Fibroblast of lung (primary cell): Measurements from ENCODE around the gene CCL15. TPM values are rescaled to one million over a fixed set of nuclear protein-coding genes. Genes with fewer than 3 reads are reported as not detected.

Experiments
- DNase-seq, 2 donors: peaks; one replicate each; pipeline versions ENCODE4 v3.0.0 to v3.0.0-alpha.2; 2010; ENCODE audit warnings: low read depth in 2 of 2
- H2AFZ ChIP-seq: 2 replicates; pipeline ENCODE4 v1.5.1; 2012; ENCODE audit warnings: low read length, control low read depth, inconsistent platforms
- H3K27ac ChIP-seq: 2 replicates; pipeline ENCODE4 v1.5.1; 2011; ENCODE audit warnings: low read length, control low read depth; ENCODE audit not compliant: insufficient read depth
- H3K27me3 ChIP-seq: 2 replicates; pipeline ENCODE4 v1.5.1; 2011; ENCODE audit warnings: mild to moderate bottlenecking, low read length; ENCODE audit not compliant: control insufficient read depth, insufficient read depth
- H3K36me3 ChIP-seq: 2 replicates; pipeline ENCODE4 v1.5.1; 2011; ENCODE audit warnings: low read length; ENCODE audit not compliant: control insufficient read depth, insufficient read depth
- H3K4me1 ChIP-seq: 2 replicates; pipeline ENCODE4 v1.5.1; 2011; ENCODE audit warnings: low read length; ENCODE audit not compliant: control insufficient read depth, insufficient read depth; ENCODE audit errors: extremely low read depth
- H3K4me2 ChIP-seq: 2 replicates; pipeline ENCODE4 v1.5.1; 2011; ENCODE audit warnings: low read length, control low read depth; ENCODE audit not compliant: insufficient read depth; ENCODE audit errors: extremely low read depth
- H3K4me3 ChIP-seq, 4 experiments: fragments of 200-600 bp in 1 of 4; sonication (generic) in 1 of 4; replicated peaks in 1 of 4; 2 replicates each; pipeline ENCODE4 v1.5.1; 2011 to 2016; ENCODE audit warnings: low read length in 4 of 4, low read depth in 3 of 4, mild to moderate bottlenecking in 3 of 4, control low read depth in 2 of 4, inconsistent platforms in 1 of 4, mixed read lengths in 1 of 4; ENCODE audit not compliant: insufficient read depth in 1 of 4; ENCODE audit errors: control extremely low read depth in 1 of 4
- H3K79me2 ChIP-seq: 2 replicates; pipeline ENCODE4 v1.5.1; 2012; ENCODE audit warnings: mild to moderate bottlenecking, low read length, inconsistent platforms; ENCODE audit not compliant: control insufficient read depth, insufficient read depth
- H3K9ac ChIP-seq: 2 replicates; pipeline ENCODE4 v1.5.1; 2011; ENCODE audit warnings: mild to moderate bottlenecking, low read length, control low read depth; ENCODE audit not compliant: insufficient read depth
- H3K9me3 ChIP-seq: 2 replicates; pipeline ENCODE4 v1.5.1; 2012; ENCODE audit warnings: low read depth, low read length; ENCODE audit not compliant: control insufficient read depth, insufficient read depth
- H4K20me1 ChIP-seq: 2 replicates; pipeline ENCODE4 v1.5.1; 2011; ENCODE audit warnings: low read length; ENCODE audit not compliant: control insufficient read depth, insufficient read depth; ENCODE audit errors: extremely low read depth
- EZH2 ChIP-seq: IDR thresholded peaks from 2 replicates; pipeline ENCODE4 v1.5.1; 2012; ENCODE audit warnings: low read length, control low read depth, mild to moderate bottlenecking; ENCODE audit errors: missing control alignments
- polyA plus RNA-seq, 2 donors: library from polyadenylated mRNA; depleted of rRNA in 1 of 2; stranded (reverse) in 1 of 2; unstranded in 1 of 2; fragments of >200 nt; gene quantifications; 2 replicates each; pipeline ENCODE4 v1.2.1, GENCODE V29; 2011 to 2012; ENCODE audit warnings: missing spikeins in 1 of 2
- total RNA-seq: library from RNA; depleted of rRNA; stranded (reverse); fragments of >200 nt; gene quantifications from 2 replicates; pipeline ENCODE4 v1.2.1, GENCODE V29; 2014
- TF ChIP-seq, protein P1 (sequence below), 2 donors: IDR thresholded peaks in 1 of 2; conservative IDR thresholded peaks in 1 of 2; 1 replicate in 1 of 2; 2 replicates in 1 of 2; pipeline ENCODE4 v1.5.1; 2011 to 2012; ENCODE audit warnings: low read length in 2 of 2, control low read depth in 1 of 2, inconsistent platforms in 1 of 2, low read depth in 1 of 2, mild to moderate bottlenecking in 1 of 2

Gene CCL15
- total and polyA plus RNA-seq, 2 donors (not counting 1 experiment from before 2014, with no cell fraction given), result not detected

- Histone ChIP-seq H4K20me1 (no peaks in the 10 kb centered on the region), H2AFZ (no peak overlapping the region), H3K4me1 (no peaks in the 10 kb centered on the region), H3K79me2 (no peaks in the 10 kb centered on the region), H3K36me3 (no peaks in the 10 kb centered on the region), H3K4me3 (no peak overlapping the region), H3K9ac (no peak overlapping the region), H3K27me3 (no peaks in the 10 kb centered on the region), H3K4me2 (no peak overlapping the region), H3K27ac (no peak overlapping the region), H3K9me3 (no peaks in the 10 kb centered on the region)
- DNase-seq, result no peak
- TF ChIP-seq EZH2, result no peak
- TF ChIP-seq, protein P1, sequence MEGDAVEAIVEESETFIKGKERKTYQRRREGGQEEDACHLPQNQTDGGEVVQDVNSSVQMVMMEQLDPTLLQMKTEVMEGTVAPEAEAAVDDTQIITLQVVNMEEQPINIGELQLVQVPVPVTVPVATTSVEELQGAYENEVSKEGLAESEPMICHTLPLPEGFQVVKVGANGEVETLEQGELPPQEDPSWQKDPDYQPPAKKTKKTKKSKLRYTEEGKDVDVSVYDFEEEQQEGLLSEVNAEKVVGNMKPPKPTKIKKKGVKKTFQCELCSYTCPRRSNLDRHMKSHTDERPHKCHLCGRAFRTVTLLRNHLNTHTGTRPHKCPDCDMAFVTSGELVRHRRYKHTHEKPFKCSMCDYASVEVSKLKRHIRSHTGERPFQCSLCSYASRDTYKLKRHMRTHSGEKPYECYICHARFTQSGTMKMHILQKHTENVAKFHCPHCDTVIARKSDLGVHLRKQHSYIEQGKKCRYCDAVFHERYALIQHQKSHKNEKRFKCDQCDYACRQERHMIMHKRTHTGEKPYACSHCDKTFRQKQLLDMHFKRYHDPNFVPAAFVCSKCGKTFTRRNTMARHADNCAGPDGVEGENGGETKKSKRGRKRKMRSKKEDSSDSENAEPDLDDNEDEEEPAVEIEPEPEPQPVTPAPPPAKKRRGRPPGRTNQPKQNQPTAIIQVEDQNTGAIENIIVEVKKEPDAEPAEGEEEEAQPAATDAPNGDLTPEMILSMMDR (conservative IDR thresholded peaks at IDR 0.05 in 1 of 2, IDR thresholded peaks at IDR 0.05 in 1 of 2; ENCODE audit: low read depth in 1 of 2, low read length in 2 of 2), result no peak
Measured at GRCh38 chr17:35984140-35984539, 17.2 kb downstream of the CCL15 start.

DNA sequence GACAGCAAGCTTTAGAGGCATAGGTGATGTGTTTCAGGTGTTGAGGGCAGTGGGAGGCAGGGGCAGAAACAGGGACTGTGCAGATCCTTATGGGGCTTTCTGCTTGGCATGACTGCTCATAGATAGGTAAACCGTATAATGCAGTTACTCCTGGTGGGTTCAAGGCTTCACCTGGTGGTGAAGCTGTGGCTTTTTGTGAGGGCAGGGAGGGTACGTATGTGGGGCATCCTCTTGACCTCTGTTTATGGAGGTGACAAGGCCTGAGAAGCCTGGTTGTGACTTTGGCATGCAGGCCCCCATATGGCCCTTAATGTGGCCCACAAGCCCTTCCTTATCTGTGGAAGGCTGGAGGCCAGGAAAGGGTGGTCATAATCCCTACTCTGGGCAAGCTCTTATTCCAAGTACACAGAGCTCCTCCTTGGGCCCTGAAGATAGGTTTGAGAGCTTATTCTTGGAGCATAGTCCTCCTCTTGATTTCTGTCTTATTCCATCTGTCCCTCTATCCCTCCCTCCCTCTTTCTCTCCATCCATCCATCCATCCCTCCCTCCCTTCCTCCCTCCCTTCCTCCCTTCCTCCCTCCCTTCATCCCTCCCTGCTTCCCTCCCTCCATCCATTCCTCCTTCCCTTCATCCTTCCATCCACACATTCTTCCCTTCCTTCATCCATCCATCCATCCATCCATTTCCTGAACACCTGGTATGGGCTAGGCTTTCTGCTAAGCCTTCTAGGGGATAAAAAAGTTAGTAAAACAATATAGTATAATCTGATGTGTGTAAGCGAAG lies 18.8 kb downstream of the CCL15 start:
- no peak for DNase-seq
- Histone ChIP-seq H3K27ac (no peak overlapping the region), H3K9ac (no peak overlapping the region), H3K4me1 (no peaks in the 10 kb centered on the region), H3K27me3 (no peaks in the 10 kb centered on the region), H3K36me3 (no peaks in the 10 kb centered on the region), H3K79me2 (no peaks in the 10 kb centered on the region), H2AFZ (no peak overlapping the region), H3K9me3 (no peaks in the 10 kb centered on the region), H3K4me2 (no peak overlapping the region), H4K20me1 (no peaks in the 10 kb centered on the region), H3K4me3 (no peak overlapping the region)
- no peak for TF ChIP-seq EZH2
- TF ChIP-seq, protein P1 (conservative IDR thresholded peaks at IDR 0.05 in 1 of 2, IDR thresholded peaks at IDR 0.05 in 1 of 2; ENCODE audit: low read depth in 1 of 2, low read length in 2 of 2), result no peak

DNA sequence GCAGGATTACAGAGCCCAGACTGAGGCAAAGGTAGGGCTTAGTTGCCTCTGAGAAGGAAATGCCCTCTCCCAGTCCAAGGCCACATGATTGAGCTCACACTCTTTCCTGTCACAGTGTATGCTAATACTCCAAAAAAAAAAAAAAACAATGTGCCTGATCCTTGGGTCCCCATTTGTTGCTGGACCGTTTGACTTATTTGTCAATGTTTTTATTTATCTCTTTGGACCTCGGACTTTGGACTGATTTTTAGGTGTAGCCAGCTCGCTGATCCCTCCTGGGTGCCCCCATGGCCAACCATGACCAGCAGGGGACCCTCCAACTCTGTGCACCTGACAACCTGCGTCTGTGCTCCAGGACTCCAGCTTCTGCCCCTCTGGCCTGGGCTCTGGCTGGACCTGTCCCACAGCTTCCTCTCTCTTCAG lies 19.4 kb downstream of the CCL15 start:
- TF ChIP-seq EZH2, result no peak
- TF ChIP-seq, protein P1 (conservative IDR thresholded peaks at IDR 0.05 in 1 of 2, IDR thresholded peaks at IDR 0.05 in 1 of 2; ENCODE audit: low read depth in 1 of 2, low read length in 2 of 2), result no peak
- Histone ChIP-seq H3K27me3 (no peaks in the 10 kb centered on the region), H3K79me2 (no peaks in the 10 kb centered on the region), H3K4me2 (no peak overlapping the region), H3K9ac (no peak overlapping the region), H3K36me3 (no peaks in the 10 kb centered on the region), H4K20me1 (no peaks in the 10 kb centered on the region), H3K4me3 (no peak overlapping the region), H3K9me3 (no peaks in the 10 kb centered on the region), H3K4me1 (no peaks in the 10 kb centered on the region), H3K27ac (no peak overlapping the region), H2AFZ (no peak overlapping the region)
- DNase-seq, result no peak
